Transverse colon (tissue), 4 donors: ENCODE measurements around the gene GLCE.

Experiments
- POLR2AphosphoS5 ChIP-seq, 3 donors: sonication (generic); formaldehyde crosslinking; IDR thresholded peaks; one replicate each; pipeline ENCODE4 v1.6.1; 2016; ENCODE audit warnings: antibody characterized with exemption in 3 of 3
- TF ChIP-seq, protein P1 (sequence below), 5 experiments: fragments of 200-600 bp in 3 of 5; fragments of 450-650 bp in 2 of 5; sonication (generic) in 3 of 5; IDR thresholded peaks; 1 replicate in 2 of 5; 2 replicates in 3 of 5; pipeline ENCODE4 v1.5.1; 2016 to 2017; ENCODE audit warnings: antibody characterized with exemption in 5 of 5, inconsistent platforms in 3 of 5, mild to moderate bottlenecking in 2 of 5, moderate library complexity in 1 of 5

DNA sequence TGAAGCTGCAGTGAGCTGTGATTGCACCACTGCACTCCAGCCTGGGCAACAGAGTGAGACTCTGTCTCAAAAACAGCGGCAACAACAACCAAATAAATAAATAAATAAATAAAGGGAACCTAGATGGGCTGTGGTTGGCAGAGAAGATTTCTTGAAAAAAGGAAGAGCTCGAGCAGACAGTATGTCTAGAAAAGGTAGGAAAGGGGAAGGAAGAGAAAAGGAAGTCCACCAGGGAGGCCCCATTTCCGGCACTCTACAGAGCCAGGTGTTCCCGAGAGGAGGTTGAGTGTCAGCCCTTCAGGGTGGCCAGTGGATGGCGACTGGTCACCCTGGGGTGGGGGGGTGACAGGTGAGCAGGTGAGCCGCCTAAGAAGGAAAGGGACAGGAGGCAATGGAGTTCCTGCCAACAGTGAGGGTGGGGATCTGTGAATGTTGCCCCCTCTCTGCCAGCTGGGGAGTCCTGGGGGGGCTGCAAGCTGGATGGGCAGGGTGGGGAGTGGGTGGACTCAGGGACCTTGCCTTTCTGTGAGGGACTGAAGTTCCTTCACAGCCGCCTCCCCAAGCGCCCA is 153.1 kb downstream of the GLCE start:
- TF ChIP-seq, protein P1, sequence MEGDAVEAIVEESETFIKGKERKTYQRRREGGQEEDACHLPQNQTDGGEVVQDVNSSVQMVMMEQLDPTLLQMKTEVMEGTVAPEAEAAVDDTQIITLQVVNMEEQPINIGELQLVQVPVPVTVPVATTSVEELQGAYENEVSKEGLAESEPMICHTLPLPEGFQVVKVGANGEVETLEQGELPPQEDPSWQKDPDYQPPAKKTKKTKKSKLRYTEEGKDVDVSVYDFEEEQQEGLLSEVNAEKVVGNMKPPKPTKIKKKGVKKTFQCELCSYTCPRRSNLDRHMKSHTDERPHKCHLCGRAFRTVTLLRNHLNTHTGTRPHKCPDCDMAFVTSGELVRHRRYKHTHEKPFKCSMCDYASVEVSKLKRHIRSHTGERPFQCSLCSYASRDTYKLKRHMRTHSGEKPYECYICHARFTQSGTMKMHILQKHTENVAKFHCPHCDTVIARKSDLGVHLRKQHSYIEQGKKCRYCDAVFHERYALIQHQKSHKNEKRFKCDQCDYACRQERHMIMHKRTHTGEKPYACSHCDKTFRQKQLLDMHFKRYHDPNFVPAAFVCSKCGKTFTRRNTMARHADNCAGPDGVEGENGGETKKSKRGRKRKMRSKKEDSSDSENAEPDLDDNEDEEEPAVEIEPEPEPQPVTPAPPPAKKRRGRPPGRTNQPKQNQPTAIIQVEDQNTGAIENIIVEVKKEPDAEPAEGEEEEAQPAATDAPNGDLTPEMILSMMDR (IDR thresholded peaks at IDR 0.05), result no peak
- TF ChIP-seq POLR2AphosphoS5 (IDR thresholded peaks at IDR 0.05), result no peak
